Osteoblast (primary cell): ENCODE results near the gene ARHGEF7. TPM values are rescaled to one million over a fixed set of nuclear protein-coding genes. Genes with fewer than 3 reads are reported as not detected.

Experiments
- DNase-seq: peaks from one replicate; pipeline ENCODE4 v3.0.0; 2011; ENCODE audit warnings: low spot score, mixed read lengths; ENCODE audit not compliant: insufficient read length; ENCODE audit errors: missing footprints
- H2AFZ ChIP-seq: 2 replicates; pipeline ENCODE4 v1.6.0; 2011; ENCODE audit warnings: mild to moderate bottlenecking, low read length
- H3K27ac ChIP-seq: 2 replicates; pipeline ENCODE4 v1.5.1; 2011; ENCODE audit warnings: mild to moderate bottlenecking, low read depth, low read length, moderate library complexity
- H3K27me3 ChIP-seq: 2 replicates; pipeline ENCODE4 v1.6.0; 2012; ENCODE audit warnings: mild to moderate bottlenecking, control low read depth, inconsistent platforms, low read length, moderate library complexity; ENCODE audit not compliant: insufficient read depth
- H3K36me3 ChIP-seq: 2 replicates; pipeline ENCODE4 v1.5.1; 2011; ENCODE audit warnings: mild to moderate bottlenecking, low read length, control low read depth, moderate library complexity; ENCODE audit not compliant: insufficient read depth
- H3K4me1 ChIP-seq: 2 replicates; pipeline ENCODE4 v1.5.1; 2011; ENCODE audit warnings: mild to moderate bottlenecking, low read length, control low read depth, moderate library complexity; ENCODE audit not compliant: insufficient read depth
- H3K4me2 ChIP-seq: 2 replicates; pipeline ENCODE4 v1.6.0; 2011; ENCODE audit warnings: mild to moderate bottlenecking, low read length; ENCODE audit not compliant: insufficient read depth
- H3K4me3 ChIP-seq: fragments of 200-600 bp; sonication (generic); 3 replicates; pipeline ENCODE4 v1.5.1; 2012; ENCODE audit warnings: mild to moderate bottlenecking, low read length, inconsistent platforms; ENCODE audit not compliant: insufficient read depth
- H3K79me2 ChIP-seq: 2 replicates; pipeline ENCODE4 v1.6.0; 2012; ENCODE audit warnings: mild to moderate bottlenecking, low read length, control low read depth, inconsistent platforms; ENCODE audit not compliant: insufficient read depth
- H3K9me3 ChIP-seq: 2 replicates; pipeline ENCODE4 v1.5.1; 2011; ENCODE audit warnings: low read depth, low read length, control low read depth
- H4K20me1 ChIP-seq: 2 replicates; pipeline ENCODE4 v1.6.0; 2012; ENCODE audit warnings: mild to moderate bottlenecking, low read length, control low read depth; ENCODE audit not compliant: insufficient read depth
- total RNA-seq: library from RNA; depleted of rRNA; stranded (reverse); fragments of >200 nt; gene quantifications from 2 replicates; pipeline ENCODE4 v1.2.3, GENCODE V29; 2012
- TF ChIP-seq, protein P1 (sequence below): IDR thresholded peaks from 2 replicates; pipeline ENCODE4 v1.5.1; 2011; ENCODE audit warnings: mild to moderate bottlenecking, low read depth, low read length, moderate library complexity; ENCODE audit errors: extremely low read depth

Gene ARHGEF7
- total RNA-seq, 1 donor, result 27.5 TPM

DNA sequence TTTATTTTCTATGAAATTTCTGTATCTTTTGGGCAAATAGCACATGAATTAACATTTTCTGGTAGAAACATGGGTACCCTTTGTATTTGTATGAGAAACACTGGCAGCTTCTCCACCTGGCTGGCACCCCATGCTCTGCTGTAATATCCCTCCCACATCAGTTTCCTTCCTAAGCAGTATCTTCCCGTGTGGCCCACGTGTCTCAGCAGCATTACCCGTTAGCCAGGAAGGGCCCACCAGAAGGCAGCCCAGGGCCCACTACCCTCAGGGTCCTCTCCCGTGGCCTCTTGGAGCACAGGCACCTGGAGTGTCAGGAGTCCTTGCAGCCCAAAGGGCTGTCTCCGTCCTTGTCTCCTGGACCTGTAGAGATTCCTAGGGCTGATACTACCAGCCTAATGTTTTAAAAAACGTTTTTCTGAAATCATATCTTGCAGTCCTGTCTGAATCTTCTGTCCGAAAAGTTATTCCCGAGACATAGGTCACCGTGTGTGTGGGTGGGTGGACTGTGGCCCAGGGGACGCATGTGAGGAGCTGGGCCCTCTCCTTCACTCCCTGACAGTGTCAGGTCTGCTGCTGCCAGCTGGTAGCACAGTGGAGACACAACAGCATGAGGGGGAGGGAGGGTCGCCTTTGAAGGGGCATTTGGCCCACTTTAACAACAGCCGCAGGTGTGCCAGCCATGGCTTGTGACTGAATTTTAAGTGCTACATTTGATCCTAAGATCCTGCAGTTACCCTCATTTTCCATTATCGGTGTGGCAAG is 183.3 kb downstream of the ARHGEF7 start:
- no peaks in the 10 kb centered on the region for H3K9me3 ChIP-seq

DNA sequence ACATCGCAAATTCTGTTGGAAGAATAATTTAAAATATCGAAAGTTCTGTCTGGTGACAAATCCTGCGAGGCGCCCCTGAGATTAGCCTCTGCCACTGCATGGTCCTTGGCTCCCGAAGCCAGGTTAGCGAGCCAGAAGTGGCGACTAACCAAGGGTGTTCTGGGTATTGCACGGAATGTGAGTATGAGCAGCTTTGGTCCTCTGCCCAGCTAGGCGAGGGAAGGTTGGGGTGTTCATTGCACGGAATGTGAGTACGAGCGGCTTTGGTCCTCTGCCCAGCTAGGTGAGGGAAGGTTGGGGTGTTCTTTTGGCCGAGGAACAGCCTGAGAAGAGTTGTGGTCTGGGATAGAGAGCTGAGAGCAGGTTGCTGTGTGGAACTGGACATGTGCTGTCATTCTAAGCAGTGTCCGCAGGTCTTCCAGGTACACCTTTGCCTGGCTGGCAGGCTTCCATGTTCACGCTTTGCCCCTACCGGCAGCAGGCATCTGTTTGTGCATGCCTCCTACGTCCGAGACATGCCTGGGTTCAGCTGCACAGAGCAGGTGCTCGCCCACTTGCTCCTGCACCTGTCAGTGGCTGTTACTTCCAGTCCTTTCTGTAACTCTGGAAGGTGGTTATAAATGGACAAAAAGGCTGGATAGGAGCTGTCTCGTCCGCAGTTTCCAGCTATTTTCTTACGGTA is 187.1 kb downstream of the ARHGEF7 start:
- Histone ChIP-seq H3K79me2 (no peaks in the 10 kb centered on the region), H3K27me3 (no peaks in the 10 kb centered on the region), H3K4me3 (no peak overlapping the region), H3K36me3 (peaks cover 49% of the 10 kb centered on the region), H2AFZ (no peak overlapping the region), H3K4me2 (no peak overlapping the region), H3K27ac (no peak overlapping the region), H3K9me3 (no peaks in the 10 kb centered on the region), H3K4me1 (no peaks in the 10 kb centered on the region), H4K20me1 (no peaks in the 10 kb centered on the region)
- TF ChIP-seq, protein P1, sequence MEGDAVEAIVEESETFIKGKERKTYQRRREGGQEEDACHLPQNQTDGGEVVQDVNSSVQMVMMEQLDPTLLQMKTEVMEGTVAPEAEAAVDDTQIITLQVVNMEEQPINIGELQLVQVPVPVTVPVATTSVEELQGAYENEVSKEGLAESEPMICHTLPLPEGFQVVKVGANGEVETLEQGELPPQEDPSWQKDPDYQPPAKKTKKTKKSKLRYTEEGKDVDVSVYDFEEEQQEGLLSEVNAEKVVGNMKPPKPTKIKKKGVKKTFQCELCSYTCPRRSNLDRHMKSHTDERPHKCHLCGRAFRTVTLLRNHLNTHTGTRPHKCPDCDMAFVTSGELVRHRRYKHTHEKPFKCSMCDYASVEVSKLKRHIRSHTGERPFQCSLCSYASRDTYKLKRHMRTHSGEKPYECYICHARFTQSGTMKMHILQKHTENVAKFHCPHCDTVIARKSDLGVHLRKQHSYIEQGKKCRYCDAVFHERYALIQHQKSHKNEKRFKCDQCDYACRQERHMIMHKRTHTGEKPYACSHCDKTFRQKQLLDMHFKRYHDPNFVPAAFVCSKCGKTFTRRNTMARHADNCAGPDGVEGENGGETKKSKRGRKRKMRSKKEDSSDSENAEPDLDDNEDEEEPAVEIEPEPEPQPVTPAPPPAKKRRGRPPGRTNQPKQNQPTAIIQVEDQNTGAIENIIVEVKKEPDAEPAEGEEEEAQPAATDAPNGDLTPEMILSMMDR, result no peak
- no peak for DNase-seq

More for the DNA sequence above, 183.3 kb downstream of the ARHGEF7 start:
- TF ChIP-seq, protein P1, result no peak
- H3K4me1 ChIP-seq, result no peaks in the 10 kb centered on the region
- H3K4me2 ChIP-seq, result no peak overlapping the region
- peaks cover 27% of the 10 kb centered on the region for H3K36me3 ChIP-seq
- H3K27me3 ChIP-seq, result no peaks in the 10 kb centered on the region
- H2AFZ ChIP-seq, result no peak overlapping the region
- H3K27ac ChIP-seq, result no peak overlapping the region
- H3K79me2 ChIP-seq, result no peaks in the 10 kb centered on the region
- peaks cover 6% of the 10 kb centered on the region for H4K20me1 ChIP-seq
- DNase-seq, result no peak
- no peak overlapping the region for H3K4me3 ChIP-seq

DNA sequence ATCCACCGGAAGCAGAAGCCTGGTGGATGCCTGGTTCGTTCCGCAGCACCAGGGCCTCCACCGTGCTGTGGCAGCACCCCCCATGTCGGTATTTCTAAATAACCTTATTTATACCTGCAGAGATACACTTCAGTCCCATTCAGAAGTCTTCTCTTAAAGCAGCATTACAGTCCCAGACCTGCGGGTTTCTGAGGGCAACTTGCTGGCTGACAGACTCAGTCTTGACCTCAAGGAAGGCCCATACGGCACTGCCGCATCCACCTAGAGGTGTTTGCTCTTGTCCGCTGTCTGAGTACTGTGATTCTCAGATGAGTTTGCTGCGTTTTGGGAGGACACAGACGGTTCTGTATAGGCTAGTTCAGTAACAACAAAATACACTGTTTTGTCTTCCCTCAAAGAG is 188.4 kb downstream of the ARHGEF7 start:
- no peak overlapping the region for H3K4me2 ChIP-seq
- H3K4me1 ChIP-seq, result no peaks in the 10 kb centered on the region
- no peak overlapping the region for H3K27ac ChIP-seq
- H4K20me1 ChIP-seq, result no peaks in the 10 kb centered on the region
- H3K4me3 ChIP-seq, result no peak overlapping the region
- no peak overlapping the region for H2AFZ ChIP-seq
- TF ChIP-seq, protein P1, result no peak
- no peaks in the 10 kb centered on the region for H3K79me2 ChIP-seq
- no peaks in the 10 kb centered on the region for H3K27me3 ChIP-seq
- DNase-seq, result no peak
- peaks cover 49% of the 10 kb centered on the region for H3K36me3 ChIP-seq
- no peaks in the 10 kb centered on the region for H3K9me3 ChIP-seq

DNA sequence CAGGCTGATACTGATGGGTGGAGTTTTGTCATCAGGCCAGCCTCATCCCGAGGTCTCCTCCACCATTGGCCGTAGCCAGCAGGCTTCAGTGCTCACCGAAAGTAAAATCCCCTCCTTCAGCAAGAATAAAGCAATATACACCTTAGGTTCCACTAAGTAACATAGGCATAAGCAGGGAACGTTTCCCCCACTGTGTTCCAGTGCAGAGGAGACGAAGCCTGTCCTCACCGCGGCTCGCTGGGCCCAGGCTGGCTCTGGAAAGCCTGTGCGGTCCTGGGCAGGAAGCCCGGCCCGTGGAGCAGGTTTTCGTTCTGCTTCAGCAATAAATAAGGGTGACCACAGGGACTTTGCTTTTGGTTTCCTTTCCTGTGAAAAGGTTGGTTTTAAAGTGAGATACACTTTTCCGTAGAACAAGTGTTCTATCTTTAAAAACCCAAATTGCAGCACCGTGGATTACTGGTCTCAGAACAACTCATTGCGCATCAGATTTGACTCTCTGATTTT is 189.0 kb downstream of the ARHGEF7 start:
- Histone ChIP-seq H2AFZ (no peak overlapping the region), H3K79me2 (no peaks in the 10 kb centered on the region), H3K4me1 (no peaks in the 10 kb centered on the region), H3K36me3 (peaks cover 49% of the 10 kb centered on the region), H3K4me3 (no peak overlapping the region), H3K4me2 (no peak overlapping the region), H3K9me3 (no peaks in the 10 kb centered on the region), H4K20me1 (peaks cover 1% of the 10 kb centered on the region), H3K27ac (no peak overlapping the region), H3K27me3 (no peaks in the 10 kb centered on the region)
- DNase-seq, result no peak
- TF ChIP-seq, protein P1, result no peak
